ENCODE measurements around the gene CYLD. TPM values are rescaled to one million over a fixed set of nuclear protein-coding genes. Genes with fewer than 3 reads are reported as not detected.

The CYLD gene
- total RNA-seq, 1 donor from 2014 or later, result 33.2 TPM

DNA sequence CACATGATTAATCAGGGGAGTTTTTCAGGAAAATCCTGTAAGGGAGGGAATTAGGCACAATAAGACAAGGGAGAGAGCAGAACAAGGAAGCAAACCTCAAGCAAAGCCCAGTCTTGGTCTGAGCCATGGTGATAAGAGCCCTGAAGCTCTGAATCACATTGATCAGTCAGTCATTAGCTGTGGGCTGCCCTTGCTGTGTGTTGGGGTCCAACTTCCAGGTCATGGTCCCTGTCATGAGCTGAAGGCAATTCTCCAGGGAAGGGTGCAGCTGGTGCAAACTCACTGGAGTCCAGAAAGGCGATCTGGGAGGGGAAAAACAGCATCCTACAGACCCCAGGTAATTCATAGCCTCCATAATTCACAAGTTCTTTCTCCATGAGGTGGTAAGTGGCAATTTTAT is 89.9 kb downstream of the CYLD start:
- no peak overlapping the region for H3K4me3 ChIP-seq
- intact Hi-C loops (cut with DNase I), result no loop called here
- DNase-seq (ENCODE audit: low spot score in 2 of 2), result peak in 1 of 2 donors; percentile 22
- no peaks in the 10 kb centered on the region for H3K9me3 ChIP-seq
- no peaks in the 10 kb centered on the region for H3K4me1 ChIP-seq
- no peaks in the 10 kb centered on the region for H3K27me3 ChIP-seq
- TF ChIP-seq, protein P1, sequence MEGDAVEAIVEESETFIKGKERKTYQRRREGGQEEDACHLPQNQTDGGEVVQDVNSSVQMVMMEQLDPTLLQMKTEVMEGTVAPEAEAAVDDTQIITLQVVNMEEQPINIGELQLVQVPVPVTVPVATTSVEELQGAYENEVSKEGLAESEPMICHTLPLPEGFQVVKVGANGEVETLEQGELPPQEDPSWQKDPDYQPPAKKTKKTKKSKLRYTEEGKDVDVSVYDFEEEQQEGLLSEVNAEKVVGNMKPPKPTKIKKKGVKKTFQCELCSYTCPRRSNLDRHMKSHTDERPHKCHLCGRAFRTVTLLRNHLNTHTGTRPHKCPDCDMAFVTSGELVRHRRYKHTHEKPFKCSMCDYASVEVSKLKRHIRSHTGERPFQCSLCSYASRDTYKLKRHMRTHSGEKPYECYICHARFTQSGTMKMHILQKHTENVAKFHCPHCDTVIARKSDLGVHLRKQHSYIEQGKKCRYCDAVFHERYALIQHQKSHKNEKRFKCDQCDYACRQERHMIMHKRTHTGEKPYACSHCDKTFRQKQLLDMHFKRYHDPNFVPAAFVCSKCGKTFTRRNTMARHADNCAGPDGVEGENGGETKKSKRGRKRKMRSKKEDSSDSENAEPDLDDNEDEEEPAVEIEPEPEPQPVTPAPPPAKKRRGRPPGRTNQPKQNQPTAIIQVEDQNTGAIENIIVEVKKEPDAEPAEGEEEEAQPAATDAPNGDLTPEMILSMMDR (IDR thresholded peaks at IDR 0.05), result no peak
- no peak overlapping the region for H3K27ac ChIP-seq
- H3K36me3 ChIP-seq, result no peaks in the 10 kb centered on the region

DNA sequence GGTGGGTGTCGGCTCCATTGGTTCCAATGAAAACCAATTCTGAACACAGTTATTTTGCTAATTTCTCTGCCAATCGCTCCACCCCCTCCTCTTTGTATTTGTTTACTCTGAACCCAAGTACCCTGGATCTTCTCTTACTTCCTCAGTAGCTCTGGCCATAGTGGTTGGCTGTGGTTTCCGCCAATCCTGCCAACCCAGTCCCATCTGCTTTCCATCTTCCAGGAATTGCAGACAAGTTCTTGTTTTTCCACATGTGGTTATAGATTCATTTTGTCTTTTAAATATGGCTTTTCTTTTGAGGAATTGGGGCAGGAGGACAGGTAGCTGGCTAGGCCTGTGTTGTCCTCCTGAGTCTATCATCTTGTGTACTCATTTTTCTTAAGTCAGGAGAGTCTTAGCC is 92.0 kb downstream of the CYLD start:
- intact Hi-C loops (cut with DNase I), result no loop called here
- no peaks in the 10 kb centered on the region for H3K4me1 ChIP-seq
- no peaks in the 10 kb centered on the region for H3K9me3 ChIP-seq
- TF ChIP-seq, protein P1 (IDR thresholded peaks at IDR 0.05), result no peak
- no peaks in the 10 kb centered on the region for H3K36me3 ChIP-seq
- H3K27me3 ChIP-seq, result no peaks in the 10 kb centered on the region
- H3K4me3 ChIP-seq, result no peak overlapping the region
- no peak for DNase-seq (ENCODE audit: low spot score in 2 of 2)
- H3K27ac ChIP-seq, result no peak overlapping the region

DNA sequence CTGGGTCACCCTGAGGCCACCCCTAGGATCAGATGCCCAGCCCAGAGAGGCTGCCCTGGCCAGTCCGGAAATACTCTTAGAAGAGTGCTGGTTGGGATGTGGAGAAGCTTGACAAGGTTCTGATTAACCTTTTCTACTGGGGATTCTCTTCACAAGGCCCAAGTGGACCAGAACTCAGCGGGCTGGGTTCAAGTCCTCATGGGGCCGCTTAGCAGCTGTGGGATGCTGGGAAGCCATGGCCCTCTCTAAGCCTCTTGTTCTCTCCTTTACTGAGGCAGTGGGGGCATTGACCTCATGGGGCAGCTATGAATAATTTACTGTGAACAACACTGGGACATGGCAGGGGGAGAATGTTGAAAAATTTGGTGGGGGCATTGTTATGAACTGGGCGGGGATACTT is 92.8 kb downstream of the CYLD start:
- no peaks in the 10 kb centered on the region for H3K9me3 ChIP-seq
- intact Hi-C loops (cut with DNase I), result no loop called here
- H3K4me3 ChIP-seq, result no peak overlapping the region
- TF ChIP-seq, protein P1 (IDR thresholded peaks at IDR 0.05), result no peak
- no peaks in the 10 kb centered on the region for H3K27me3 ChIP-seq
- no peaks in the 10 kb centered on the region for H3K4me1 ChIP-seq
- no peak overlapping the region for H3K27ac ChIP-seq
- peak in 1 of 2 donors; percentile 35 for DNase-seq (ENCODE audit: low spot score in 2 of 2)
- H3K36me3 ChIP-seq, result no peaks in the 10 kb centered on the region

DNA sequence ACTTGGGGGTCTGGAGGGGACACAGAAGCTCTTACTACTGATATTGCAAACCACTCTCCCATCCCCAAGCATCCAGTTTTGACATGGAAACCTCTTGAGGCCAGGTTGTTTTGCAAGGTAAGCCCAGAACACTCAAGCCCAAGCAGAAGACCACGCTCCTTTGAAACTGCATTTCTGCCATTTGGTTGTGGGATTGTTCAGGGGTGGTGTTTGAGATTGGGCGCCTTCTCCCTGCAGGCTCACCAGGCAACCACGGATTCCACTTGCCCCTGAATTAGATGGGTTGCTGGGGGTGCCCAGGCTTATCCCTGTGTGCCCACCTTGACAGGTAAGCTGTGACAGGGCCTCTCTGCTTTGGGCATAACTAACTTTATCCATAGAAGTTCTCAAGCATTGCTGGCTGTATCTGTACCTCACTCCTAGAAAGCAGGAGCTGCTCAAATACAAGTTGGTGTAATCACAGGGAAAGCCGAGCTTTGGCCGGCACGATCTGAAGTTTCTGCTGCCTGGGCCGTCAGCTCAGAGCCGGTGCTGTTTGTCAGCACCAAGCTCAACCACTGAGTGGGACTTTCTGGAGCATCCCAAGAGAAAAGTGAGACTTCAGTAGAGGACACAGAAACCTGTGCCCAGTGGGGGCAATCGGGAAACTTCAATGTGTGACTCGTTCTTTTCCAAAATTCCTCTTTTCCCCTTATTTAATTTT is 93.6 kb downstream of the CYLD start:
- TF ChIP-seq, protein P1 (IDR thresholded peaks at IDR 0.05), result no peak
- Histone ChIP-seq H3K4me3 (no peak overlapping the region), H3K9me3 (no peaks in the 10 kb centered on the region), H3K4me1 (no peaks in the 10 kb centered on the region), H3K27me3 (no peaks in the 10 kb centered on the region), H3K27ac (no peak overlapping the region), H3K36me3 (no peaks in the 10 kb centered on the region)
- peak in 1 of 2 donors; percentile 31 for DNase-seq (ENCODE audit: low spot score in 2 of 2)
- intact Hi-C loops (cut with DNase I), result no loop called here

DNA sequence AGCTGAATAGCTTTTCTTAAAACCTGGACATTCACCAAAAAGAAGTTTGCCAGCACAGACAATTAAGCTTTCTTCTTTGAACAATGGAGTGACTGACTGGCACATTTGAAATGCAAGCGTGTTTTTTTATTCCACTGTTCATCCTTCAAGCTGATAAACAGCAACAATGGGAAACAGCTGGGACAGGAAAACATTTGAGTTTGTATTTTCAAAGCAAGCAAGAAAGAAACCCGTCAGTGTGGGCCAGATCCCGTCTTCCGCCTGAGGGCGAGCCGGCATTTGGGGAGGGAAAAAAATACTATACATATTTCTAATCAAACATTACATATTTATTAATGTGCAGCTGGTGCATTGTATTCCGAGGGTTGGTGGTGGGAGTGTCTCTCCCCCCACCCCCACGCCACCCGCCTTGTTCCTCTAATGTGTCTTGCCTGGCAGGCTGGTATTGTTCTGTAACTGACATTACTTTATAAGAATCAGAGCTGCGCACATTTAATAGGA is 94.3 kb downstream of the CYLD start:
- TF ChIP-seq, protein P1 (IDR thresholded peaks at IDR 0.05), result no peak
- intact Hi-C loops (cut with DNase I), result no loop called here
- Histone ChIP-seq H3K36me3 (no peaks in the 10 kb centered on the region), H3K4me3 (no peak overlapping the region), H3K27me3 (no peaks in the 10 kb centered on the region), H3K9me3 (no peaks in the 10 kb centered on the region), H3K4me1 (no peaks in the 10 kb centered on the region), H3K27ac (no peak overlapping the region)
- peak in 1 of 2 donors; percentile 34 for DNase-seq (ENCODE audit: low spot score in 2 of 2)

Measured in ascending aorta (tissue), 2 donors.